Activated CD4-positive, alpha-beta T cell treated with anti-CD3 and anti-CD28 coated beads for 36 hours (primary cell): ENCODE results near the gene SPDYE1. TPM values are rescaled to one million over a fixed set of nuclear protein-coding genes. Genes with fewer than 3 reads are reported as not detected.
"Not testable (repeated sequence)": the region's sequence is repeated elsewhere in the genome, so short reads cannot be mapped to it uniquely, and the experiment has no call there.

Experiments
- ATAC-seq: fragments of 200-7000 bp; cut with Tn5 transposase; one replicate; pipeline ENCODE4 v1.10.0; 2021; ENCODE audit warnings: mild to moderate bottlenecking, moderate library complexity
- CTCF ChIA-PET: fragments of 350-600 bp; sonication (Branson Sonifier 250); formaldehyde crosslinking; loops from one replicate; lab custom pipeline; 2021; ENCODE audit warnings: antibody characterized with exemption; lab: Charles Lee
- POLR2A ChIA-PET: fragments of 350-600 bp; sonication (Branson Sonifier 250); formaldehyde crosslinking; loops from one replicate; lab custom pipeline; 2021; ENCODE audit warnings: antibody characterized with exemption, inconsistent platforms; lab: Charles Lee
- DNase-seq: peaks from one replicate; pipeline ENCODE4 v3.0.0-alpha.2; 2020
- H3K27ac Mint-ChIP-seq: one replicate; pipeline ENCODE4 v1.8.0; 2021; ENCODE audit warnings: mixed read lengths
- H3K27me3 Mint-ChIP-seq: one replicate; pipeline ENCODE4 v1.8.0; 2021; ENCODE audit warnings: mixed read lengths
- H3K36me3 Mint-ChIP-seq: one replicate; pipeline ENCODE4 v1.8.0; 2021; ENCODE audit warnings: low read depth, mixed read lengths
- H3K4me1 Mint-ChIP-seq: one replicate; pipeline ENCODE4 v1.8.0; 2021; ENCODE audit warnings: mixed read lengths
- H3K4me3 Mint-ChIP-seq: one replicate; pipeline ENCODE4 v1.8.0; 2021; ENCODE audit warnings: mild to moderate bottlenecking, moderate library complexity, mixed read lengths
- H3K9me3 Mint-ChIP-seq: one replicate; pipeline ENCODE4 v1.8.0; 2021; ENCODE audit warnings: low read depth, mixed read lengths
- intact Hi-C, 2 experiments: fragments of 100-400 bp; cut with DNase I in 1 of 2; cut with micrococcal nuclease in 1 of 2; formaldehyde crosslinking; loops; one replicate each; pipeline versions ENCODE4 v1.14.2 to v1.15.1; 2022 to 2024; cut with DNase I, micrococcal nuclease
- total RNA-seq, 2 experiments: library from RNA; stranded (reverse); gene quantifications; one replicate each; pipeline ENCODE4 v1.2.3, GENCODE V29; 2021

The SPDYE1 gene
- total RNA-seq, 2 experiments from 2014 or later: not detected

GRCh38 chr7:43974725-43975482 is 22.8 kb upstream of the SPDYE1 start:
- H3K9me3 Mint-ChIP-seq, ATAC-seq, H3K36me3 Mint-ChIP-seq, POLR2A ChIA-PET, H3K4me3 Mint-ChIP-seq, H3K27me3 Mint-ChIP-seq, H3K27ac Mint-ChIP-seq, CTCF ChIA-PET, DNase-seq, intact Hi-C loops, H3K4me1 Mint-ChIP-seq: not testable (repeated sequence)

DNA sequence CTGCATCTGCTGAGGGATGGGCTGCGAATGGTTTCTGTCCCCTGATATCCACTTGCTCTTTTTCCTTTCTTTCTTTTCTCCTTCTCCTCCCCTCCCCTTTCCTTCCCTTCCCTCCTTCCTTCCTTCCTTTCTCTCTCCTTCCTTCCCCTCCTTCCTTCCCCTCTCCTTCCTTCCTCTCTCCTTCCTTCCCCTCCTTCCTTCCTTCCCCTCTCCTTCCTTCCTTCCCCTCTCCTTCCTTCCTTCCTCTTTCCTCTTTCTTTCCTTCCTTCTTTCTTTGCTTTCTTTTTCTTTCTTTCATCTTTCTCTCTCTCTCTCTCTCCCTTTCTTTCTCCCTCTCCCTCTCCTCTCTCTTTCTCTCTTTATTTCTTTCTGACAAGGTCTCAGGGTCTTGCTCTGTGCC is 20.2 kb upstream of the SPDYE1 start:
- CTCF ChIA-PET: no interaction called here
- H3K27ac Mint-ChIP-seq: no peak overlapping the region
- intact Hi-C loops: no loop called here
- ATAC-seq: no peak
- no peak for DNase-seq
- H3K4me3 Mint-ChIP-seq: no peak overlapping the region
- no peaks in the 10 kb centered on the region for H3K27me3 Mint-ChIP-seq
- H3K4me1 Mint-ChIP-seq: no peaks in the 10 kb centered on the region
- no peaks in the 10 kb centered on the region for H3K9me3 Mint-ChIP-seq
- POLR2A ChIA-PET: no interaction called here
- H3K36me3 Mint-ChIP-seq: peaks cover 2% of the 10 kb centered on the region

- H3K27me3 Mint-ChIP-seq, DNase-seq, H3K9me3 Mint-ChIP-seq, intact Hi-C loops, H3K4me1 Mint-ChIP-seq, CTCF ChIA-PET, ATAC-seq, POLR2A ChIA-PET, H3K27ac Mint-ChIP-seq, H3K4me3 Mint-ChIP-seq, H3K36me3 Mint-ChIP-seq: not testable (repeated sequence)
Observed at GRCh38 chr7:43978102-43978501, 19.6 kb upstream of the SPDYE1 start.

DNA sequence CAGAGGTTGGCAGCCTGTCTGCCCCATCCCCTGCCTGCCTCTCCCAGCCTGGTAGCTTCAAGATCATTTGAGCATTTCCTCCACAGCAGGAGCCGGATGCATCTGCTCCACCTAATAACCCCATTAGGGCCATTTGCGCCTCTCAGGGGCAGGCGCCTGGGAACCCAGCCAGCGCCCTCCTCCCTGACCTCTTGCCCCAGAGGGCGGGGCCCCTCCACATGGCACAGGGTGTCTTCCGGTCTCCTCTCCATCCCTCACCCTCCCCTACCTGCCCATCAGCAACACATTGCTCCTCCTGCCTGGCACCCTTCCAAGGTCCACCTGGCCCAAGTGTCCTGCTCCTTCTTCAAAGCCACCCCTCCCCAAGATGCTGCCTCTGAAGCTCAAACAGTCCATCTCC is 14.8 kb upstream of the SPDYE1 start:
- H3K27ac Mint-ChIP-seq, H3K27me3 Mint-ChIP-seq, ATAC-seq, H3K9me3 Mint-ChIP-seq, intact Hi-C loops, CTCF ChIA-PET, POLR2A ChIA-PET, H3K4me1 Mint-ChIP-seq, DNase-seq, H3K4me3 Mint-ChIP-seq, H3K36me3 Mint-ChIP-seq: not testable (repeated sequence)

GRCh38 chr7:43983736-43984135 is 14.0 kb upstream of the SPDYE1 start:
- POLR2A ChIA-PET, ATAC-seq, H3K4me1 Mint-ChIP-seq: not testable (repeated sequence)

GRCh38 chr7:43985904-43986864 is 11.5 kb upstream of the SPDYE1 start:
- intact Hi-C loops, H3K9me3 Mint-ChIP-seq, H3K27ac Mint-ChIP-seq, POLR2A ChIA-PET, H3K4me3 Mint-ChIP-seq, CTCF ChIA-PET, H3K36me3 Mint-ChIP-seq, H3K4me1 Mint-ChIP-seq, H3K27me3 Mint-ChIP-seq: not testable (repeated sequence)
- DNase-seq (peak; percentile 97), ATAC-seq (peak; percentile 97)

More at GRCh38 chr7:43983736-43984135, 14.0 kb upstream of the SPDYE1 start:
- H3K36me3 Mint-ChIP-seq, intact Hi-C loops, DNase-seq, H3K9me3 Mint-ChIP-seq, H3K27ac Mint-ChIP-seq, H3K4me3 Mint-ChIP-seq, CTCF ChIA-PET, H3K27me3 Mint-ChIP-seq: not testable (repeated sequence)

DNA sequence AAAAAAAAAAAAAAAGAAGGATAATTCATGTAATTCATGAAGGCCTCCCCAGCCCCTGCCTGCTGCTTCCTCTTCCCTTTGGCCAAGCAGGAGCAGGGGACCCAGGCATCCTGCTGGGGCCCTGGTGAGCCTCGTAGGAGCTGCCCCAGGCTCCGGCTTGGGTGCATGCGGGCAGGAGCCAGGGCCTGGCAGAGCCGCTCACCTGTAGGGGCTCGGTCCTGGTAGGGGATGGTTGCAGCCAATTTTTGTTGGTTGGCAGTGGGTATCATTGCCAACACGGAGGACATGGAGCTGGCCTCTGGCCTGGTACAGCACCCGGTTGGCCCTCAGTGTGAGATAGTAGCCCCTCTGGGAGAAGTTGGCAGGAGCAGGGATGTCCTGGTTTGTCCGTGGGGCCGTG is 10.2 kb upstream of the SPDYE1 start:
- CTCF ChIA-PET: interaction anchor here (0.6 kb wide), 1 partner anchor 79 kb away, joined by 3 read pairs; no protein-coding TSS in a partner anchor
- POLR2A ChIA-PET, H3K27me3 Mint-ChIP-seq: not testable (repeated sequence)

GRCh38 chr7:43990011-43990585 is 7.6 kb upstream of the SPDYE1 start:
- H3K4me1 Mint-ChIP-seq, H3K36me3 Mint-ChIP-seq, H3K27me3 Mint-ChIP-seq, POLR2A ChIA-PET, intact Hi-C loops, H3K27ac Mint-ChIP-seq, H3K4me3 Mint-ChIP-seq, H3K9me3 Mint-ChIP-seq, CTCF ChIA-PET, DNase-seq, ATAC-seq: not testable (repeated sequence)

More for the DNA sequence above, 10.2 kb upstream of the SPDYE1 start:
- DNase-seq, ATAC-seq, H3K36me3 Mint-ChIP-seq, H3K27ac Mint-ChIP-seq, H3K9me3 Mint-ChIP-seq, H3K4me3 Mint-ChIP-seq, intact Hi-C loops, H3K4me1 Mint-ChIP-seq: not testable (repeated sequence)

GRCh38 chr7:43990829-43991228 is 6.9 kb upstream of the SPDYE1 start:
- DNase-seq, intact Hi-C loops, H3K4me1 Mint-ChIP-seq, ATAC-seq, POLR2A ChIA-PET, H3K9me3 Mint-ChIP-seq, H3K27me3 Mint-ChIP-seq, H3K4me3 Mint-ChIP-seq, H3K27ac Mint-ChIP-seq, CTCF ChIA-PET, H3K36me3 Mint-ChIP-seq: not testable (repeated sequence)

GRCh38 chr7:43992896-43993295 is 4.8 kb upstream of the SPDYE1 start:
- CTCF ChIA-PET, H3K9me3 Mint-ChIP-seq, H3K4me3 Mint-ChIP-seq, H3K27ac Mint-ChIP-seq, intact Hi-C loops, H3K27me3 Mint-ChIP-seq, DNase-seq, H3K36me3 Mint-ChIP-seq, POLR2A ChIA-PET, H3K4me1 Mint-ChIP-seq: not testable (repeated sequence)
- peak; percentile 68 for ATAC-seq

DNA sequence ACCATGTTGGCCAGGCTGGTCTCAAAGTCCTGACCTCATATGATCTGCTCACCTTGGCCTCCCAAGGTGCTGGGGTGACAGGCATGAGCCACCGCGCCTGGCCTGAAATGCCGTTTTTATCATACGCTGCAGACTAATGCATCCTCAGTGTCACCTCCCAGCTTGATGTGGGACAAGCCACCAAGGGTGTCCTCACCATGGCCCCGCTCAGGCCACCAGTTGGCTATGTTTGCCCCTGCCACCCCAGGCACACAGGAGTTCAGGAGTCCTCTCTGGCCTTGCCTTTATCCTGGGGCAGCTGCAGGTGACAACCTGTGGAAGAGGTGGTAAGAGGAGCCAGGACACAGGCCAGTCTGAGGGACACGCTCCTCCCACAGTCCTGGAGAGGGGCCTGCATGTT is 3.0 kb upstream of the SPDYE1 start:
- H3K4me3 Mint-ChIP-seq, H3K9me3 Mint-ChIP-seq, CTCF ChIA-PET, H3K4me1 Mint-ChIP-seq, ATAC-seq, H3K36me3 Mint-ChIP-seq, POLR2A ChIA-PET, DNase-seq, intact Hi-C loops, H3K27me3 Mint-ChIP-seq, H3K27ac Mint-ChIP-seq: not testable (repeated sequence)
